NCI-H510A (cell line): ENCODE data around the gene CCDC188.

ENCODE experiments used
- DNase-seq: peaks from one replicate; lab custom pipeline; 2025; lab: John Stamatoyannopoulos, UW

CCDC188 gene

GRCh38 chr22:20184501-20185165 is 33.8 kb upstream of the CCDC188 start:
- DNase-seq = no peak

- no peak for DNase-seq
Observed at GRCh38 chr22:20183823-20184222, 33.0 kb upstream of the CCDC188 start.

GRCh38 chr22:20183101-20183500 is 32.2 kb upstream of the CCDC188 start:
- no peak for DNase-seq

GRCh38 chr22:20182365-20182764 is 31.5 kb upstream of the CCDC188 start:
- DNase-seq = no peak

- no peak for DNase-seq
Observed at GRCh38 chr22:20181884-20182236, 31.0 kb upstream of the CCDC188 start.

GRCh38 chr22:20181194-20181883 is 30.5 kb upstream of the CCDC188 start:
- DNase-seq = no peak

GRCh38 chr22:20180640-20181039 is 29.8 kb upstream of the CCDC188 start:
- no peak for DNase-seq

GRCh38 chr22:20180245-20180630 is 29.4 kb upstream of the CCDC188 start:
- DNase-seq = no peak

GRCh38 chr22:20179455-20180244 is 28.8 kb upstream of the CCDC188 start:
- no peak for DNase-seq

- DNase-seq = no peak
Observed at GRCh38 chr22:20178915-20179227, 28.0 kb upstream of the CCDC188 start.

- DNase-seq = no peak
Observed at GRCh38 chr22:20178075-20178914, 27.4 kb upstream of the CCDC188 start.

GRCh38 chr22:20177217-20177911 is 26.5 kb upstream of the CCDC188 start:
- DNase-seq = no peak

GRCh38 chr22:20176421-20177085 is 25.7 kb upstream of the CCDC188 start:
- DNase-seq = no peak

GRCh38 chr22:20175597-20175900 is 24.7 kb upstream of the CCDC188 start:
- no peak for DNase-seq

GRCh38 chr22:20174785-20175596 is 24.1 kb upstream of the CCDC188 start:
- no peak for DNase-seq

- no peak for DNase-seq
Observed at GRCh38 chr22:20173772-20174171, 22.9 kb upstream of the CCDC188 start.

- DNase-seq = no peak
Observed at GRCh38 chr22:20173246-20173645, 22.4 kb upstream of the CCDC188 start.

GRCh38 chr22:20172141-20172613 is 21.3 kb upstream of the CCDC188 start:
- no peak for DNase-seq

- DNase-seq = no peak
Observed at GRCh38 chr22:20171288-20172140, 20.7 kb upstream of the CCDC188 start.
